ENCODE measurements around the gene RAD9A. TPM values are rescaled to one million over a fixed set of nuclear protein-coding genes. Genes with fewer than 3 reads are reported as not detected.

RAD9A gene
- total and polyA plus RNA-seq, 9 of the 15 experiments (the other 6 are each of a cell fraction or from before 2014, with no cell fraction given): 1.4 to 41.2 (median 16.1) TPM

DNA sequence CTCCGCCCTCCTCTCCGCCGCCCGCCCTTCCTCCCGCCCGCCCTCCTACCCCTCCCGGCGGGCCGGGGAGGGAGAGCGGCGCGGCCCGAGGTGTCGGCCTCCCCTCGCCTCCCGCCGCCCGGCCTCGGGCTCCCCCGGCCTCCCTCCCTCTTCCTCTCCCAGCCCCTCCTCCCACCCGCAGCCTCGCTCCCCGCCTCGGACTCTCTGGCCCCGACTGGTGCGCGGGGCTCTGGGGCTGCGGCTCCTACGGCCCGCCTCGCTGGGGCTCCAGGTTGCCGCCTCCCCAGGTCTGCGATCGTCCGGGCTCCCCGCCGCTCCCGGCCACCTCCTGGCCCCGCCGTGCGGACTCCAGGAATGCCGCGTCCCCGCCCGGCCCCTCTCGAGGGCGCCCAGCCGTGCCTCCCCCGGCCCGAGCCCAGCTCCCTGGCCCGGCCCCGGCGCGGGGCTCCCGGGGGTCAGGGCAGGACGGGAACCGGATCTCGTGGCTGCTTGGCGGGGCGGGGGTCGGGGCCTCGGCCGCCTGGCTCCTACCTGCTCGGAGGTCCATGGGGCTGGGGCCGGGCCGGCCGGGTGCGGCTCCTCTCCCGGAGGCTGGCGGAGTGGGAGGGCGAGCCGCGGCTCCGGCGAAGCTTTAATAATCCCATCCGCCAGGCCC lies 18.7 kb upstream of the RAD9A start, which contains the start of gene CLCF1:
TSS of gene CLCF1 (minus strand) at position 606 of the 655 bp plus-strand sequence. CDS start at position 547, 59 bp downstream.
- no peaks in the 10 kb centered on the region for H3K9me3 ChIP-seq (replicated peaks; ENCODE audit: control insufficient read depth, insufficient read depth, low read depth, low read length)
- WGBS (ENCODE audit: insufficient coverage, low coverage, missing lambda C conversion rate): under 1% methylated on average over 39 of the region's 76 CpGs
- BruUV-seq (replicated peaks): no TSS peak
- CTCF ChIA-PET (ENCODE audit: low intra/inter-chr PET ratio): interaction anchor here (0.7 to 4.1 kb wide), 2 partner anchors 16 to 22 kb away, joined by 3 to 21 read pairs; no protein-coding TSS in a partner anchor
- H3K9me1 ChIP-seq (ENCODE audit: control insufficient read depth, insufficient read depth, low read length): no peaks in the 10 kb centered on the region
- peak within 1 kb of the TSS; percentile 79 for H3K4me2 ChIP-seq (ENCODE audit: insufficient read depth, low read length)
- H3K79me2 ChIP-seq (ENCODE audit: control insufficient read depth, insufficient read depth, low read length): peaks cover 39% of the 10 kb centered on the region; the same call in 2 of the 3 replicates
- intact Hi-C loops (cut with micrococcal nuclease): no loop called here
- no peaks in the 10 kb centered on the region for H4K20me1 ChIP-seq (replicated peaks; ENCODE audit: control insufficient read depth, insufficient read depth, low read length)
- no peak for FAIRE-seq
- peak; percentile 86 to 91 (median 88) for DNase-seq (ENCODE audit: extremely low read depth in 1 of 4, low spot score in 3 of 4)
- POLR2A ChIA-PET: interaction anchor here (0.6 to 3.0 kb wide), 8 partner anchors 8 to 272 kb away, joined by 3 to 11 read pairs (median 4); no protein-coding TSS in a partner anchor
- H3K36me3 ChIP-seq (ENCODE audit: control insufficient read depth, insufficient read depth, low read length): no peaks in the 10 kb centered on the region
- peak; percentile 75 for ATAC-seq
- peak within 1 kb of the TSS; percentile 73 for H2AFZ ChIP-seq (ENCODE audit: low read depth, low read length)
- H3K27ac ChIP-seq (ENCODE audit: extremely low read depth, low read depth, low read length): peak within 1 kb of the TSS; percentile 95
- no peaks in the 10 kb centered on the region for H3K27me3 ChIP-seq (ENCODE audit: control insufficient read depth in 2 of 2, insufficient read depth in 2 of 2, low read length in 2 of 2)
- H3K4me3 ChIP-seq: peak within 1 kb of the TSS; percentile 96
- peaks cover 52 to 74% of the 10 kb centered on the region in 2 experiments for H3K4me1 ChIP-seq (replicated peaks in 1 of 2; ENCODE audit: control insufficient read depth in 2 of 2, insufficient read depth in 2 of 2, low read length in 2 of 2)
- in situ Hi-C loops (cut with MboI): no loop called here
- peak within 1 kb of the TSS; percentile 90 to 95 for H3K9ac ChIP-seq (ENCODE audit: insufficient read depth in 1 of 2, low read depth in 2 of 2, low read length in 2 of 2)
- TF ChIP-seq ZFPM2 (CRISPR knock-in tag; IDR thresholded peaks at IDR 0.05) (no peak), ZNF174 (CRISPR knock-in tag; IDR thresholded peaks at IDR 0.05) (no peak), PHTF2 (CRISPR knock-in tag; IDR thresholded peaks at IDR 0.05) (no peak), ETV1 (tag; conservative IDR thresholded peaks at IDR 0.05; ENCODE audit: low read depth) (no peak), NFIC (IDR thresholded peaks at IDR 0.05) (no peak), ZNF23 (CRISPR knock-in tag; IDR thresholded peaks at IDR 0.05) (no peak), HMG20B (CRISPR knock-in tag; IDR thresholded peaks at IDR 0.05) (no peak), JUNB (CRISPR knock-in tag; conservative IDR thresholded peaks at IDR 0.05) (no peak), POLR3G (IDR thresholded peaks at IDR 0.05; ENCODE audit: extremely low read depth, insufficient read length, insufficient replicate concordance) (no peak), ZNF217 (CRISPR knock-in tag; IDR thresholded peaks at IDR 0.05) (no peak), L3MBTL2 (IDR thresholded peaks at IDR 0.05) (peak; percentile 42; the same call in 1 of the 2 replicates)
- TF ChIP-seq, protein P1, sequence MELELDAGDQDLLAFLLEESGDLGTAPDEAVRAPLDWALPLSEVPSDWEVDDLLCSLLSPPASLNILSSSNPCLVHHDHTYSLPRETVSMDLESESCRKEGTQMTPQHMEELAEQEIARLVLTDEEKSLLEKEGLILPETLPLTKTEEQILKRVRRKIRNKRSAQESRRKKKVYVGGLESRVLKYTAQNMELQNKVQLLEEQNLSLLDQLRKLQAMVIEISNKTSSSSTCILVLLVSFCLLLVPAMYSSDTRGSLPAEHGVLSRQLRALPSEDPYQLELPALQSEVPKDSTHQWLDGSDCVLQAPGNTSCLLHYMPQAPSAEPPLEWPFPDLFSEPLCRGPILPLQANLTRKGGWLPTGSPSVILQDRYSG (tag; conservative IDR thresholded peaks at IDR 0.05; ENCODE audit: low read depth): no peak
- TF ChIP-seq, protein P2, sequence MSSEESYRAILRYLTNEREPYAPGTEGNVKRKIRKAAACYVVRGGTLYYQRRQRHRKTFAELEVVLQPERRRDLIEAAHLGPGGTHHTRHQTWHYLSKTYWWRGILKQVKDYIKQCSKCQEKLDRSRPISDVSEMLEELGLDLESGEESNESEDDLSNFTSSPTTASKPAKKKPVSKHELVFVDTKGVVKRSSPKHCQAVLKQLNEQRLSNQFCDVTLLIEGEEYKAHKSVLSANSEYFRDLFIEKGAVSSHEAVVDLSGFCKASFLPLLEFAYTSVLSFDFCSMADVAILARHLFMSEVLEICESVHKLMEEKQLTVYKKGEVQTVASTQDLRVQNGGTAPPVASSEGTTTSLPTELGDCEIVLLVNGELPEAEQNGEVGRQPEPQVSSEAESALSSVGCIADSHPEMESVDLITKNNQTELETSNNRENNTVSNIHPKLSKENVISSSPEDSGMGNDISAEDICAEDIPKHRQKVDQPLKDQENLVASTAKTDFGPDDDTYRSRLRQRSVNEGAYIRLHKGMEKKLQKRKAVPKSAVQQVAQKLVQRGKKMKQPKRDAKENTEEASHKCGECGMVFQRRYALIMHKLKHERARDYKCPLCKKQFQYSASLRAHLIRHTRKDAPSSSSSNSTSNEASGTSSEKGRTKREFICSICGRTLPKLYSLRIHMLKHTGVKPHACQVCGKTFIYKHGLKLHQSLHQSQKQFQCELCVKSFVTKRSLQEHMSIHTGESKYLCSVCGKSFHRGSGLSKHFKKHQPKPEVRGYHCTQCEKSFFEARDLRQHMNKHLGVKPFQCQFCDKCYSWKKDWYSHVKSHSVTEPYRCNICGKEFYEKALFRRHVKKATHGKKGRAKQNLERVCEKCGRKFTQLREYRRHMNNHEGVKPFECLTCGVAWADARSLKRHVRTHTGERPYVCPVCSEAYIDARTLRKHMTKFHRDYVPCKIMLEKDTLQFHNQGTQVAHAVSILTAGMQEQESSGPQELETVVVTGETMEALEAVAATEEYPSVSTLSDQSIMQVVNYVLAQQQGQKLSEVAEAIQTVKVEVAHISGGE (CRISPR knock-in tag; IDR thresholded peaks at IDR 0.05): peak in 1 of 3 experiments; percentile 21; a peak in 2 of 6 replicates
- TF ChIP-seq, protein P3, sequence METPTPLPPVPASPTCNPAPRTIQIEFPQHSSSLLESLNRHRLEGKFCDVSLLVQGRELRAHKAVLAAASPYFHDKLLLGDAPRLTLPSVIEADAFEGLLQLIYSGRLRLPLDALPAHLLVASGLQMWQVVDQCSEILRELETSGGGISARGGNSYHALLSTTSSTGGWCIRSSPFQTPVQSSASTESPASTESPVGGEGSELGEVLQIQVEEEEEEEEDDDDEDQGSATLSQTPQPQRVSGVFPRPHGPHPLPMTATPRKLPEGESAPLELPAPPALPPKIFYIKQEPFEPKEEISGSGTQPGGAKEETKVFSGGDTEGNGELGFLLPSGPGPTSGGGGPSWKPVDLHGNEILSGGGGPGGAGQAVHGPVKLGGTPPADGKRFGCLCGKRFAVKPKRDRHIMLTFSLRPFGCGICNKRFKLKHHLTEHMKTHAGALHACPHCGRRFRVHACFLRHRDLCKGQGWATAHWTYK (CRISPR knock-in tag; IDR thresholded peaks at IDR 0.05): 0 out of 2 replicates have a peak, but pooled peaks have one; percentile 15
